Measurements from ENCODE around the gene YPEL1. TPM values are rescaled to one million over a fixed set of nuclear protein-coding genes. Genes with fewer than 3 reads are reported as not detected.
"Not testable (repeated sequence)": the region's sequence is repeated elsewhere in the genome, so short reads cannot be mapped to it uniquely, and the experiment has no call there.

The YPEL1 gene
- total RNA-seq, 1 experiment from 2014 or later, result 3.6 TPM

GRCh38 chr22:21694394-21694793, 41.2 kb downstream of the YPEL1 start:
- Histone ChIP-seq H3K9me3 (ENCODE audit: low read depth, low read length, poor library complexity, severe bottlenecking) (no peaks in the 10 kb centered on the region), H3K4me3 (ENCODE audit: low read depth, low read length, poor library complexity, severe bottlenecking) (no peak overlapping the region), H3K4me1 (ENCODE audit: insufficient read depth, low read length, poor library complexity, severe bottlenecking) (no peaks in the 10 kb centered on the region), H3K27ac (ENCODE audit: low read depth, low read length, poor library complexity, severe bottlenecking) (no peak overlapping the region), H3K27me3 (replicated peaks; ENCODE audit: insufficient read depth, low read depth, low read length, poor library complexity) (no peaks in the 10 kb centered on the region), H3K36me3 (ENCODE audit: insufficient read depth, low read length, poor library complexity, severe bottlenecking) (peaks cover 17% of the 10 kb centered on the region)
- no peak for DNase-seq (ENCODE audit: low spot score)
- no peak for TF ChIP-seq CTCF (conservative IDR thresholded peaks at IDR 0.05; ENCODE audit: low read depth, low read length)
- TF ChIP-seq EZH2 (IDR thresholded peaks at IDR 0.05; ENCODE audit: borderline replicate concordance, low read depth, low read length, poor library complexity, severe bottlenecking), result no peak
- no TSS peak for BruUV-seq (replicated peaks)
- intact Hi-C loops (cut with micrococcal nuclease; ENCODE audit: unreplicated experiment), result no loop called here
- POLR2A ChIA-PET (ENCODE audit: low non-redundant PET), result no interaction called here
- CTCF ChIA-PET, result no interaction called here

GRCh38 chr22:21693999-21694341, 41.6 kb downstream of the YPEL1 start:
- CTCF ChIA-PET, result no interaction called here
- DNase-seq (ENCODE audit: low spot score), result no peak
- Histone ChIP-seq H3K36me3 (ENCODE audit: insufficient read depth, low read length, poor library complexity, severe bottlenecking) (peaks cover 17% of the 10 kb centered on the region), H3K9me3 (ENCODE audit: low read depth, low read length, poor library complexity, severe bottlenecking) (no peaks in the 10 kb centered on the region), H3K4me3 (ENCODE audit: low read depth, low read length, poor library complexity, severe bottlenecking) (no peak overlapping the region), H3K27ac (ENCODE audit: low read depth, low read length, poor library complexity, severe bottlenecking) (no peak overlapping the region), H3K4me1 (ENCODE audit: insufficient read depth, low read length, poor library complexity, severe bottlenecking) (no peaks in the 10 kb centered on the region), H3K27me3 (replicated peaks; ENCODE audit: insufficient read depth, low read depth, low read length, poor library complexity) (no peaks in the 10 kb centered on the region)
- intact Hi-C loops (cut with micrococcal nuclease; ENCODE audit: unreplicated experiment), result no loop called here
- no TSS peak for BruUV-seq (replicated peaks)
- TF ChIP-seq EZH2 (IDR thresholded peaks at IDR 0.05; ENCODE audit: borderline replicate concordance, low read depth, low read length, poor library complexity, severe bottlenecking), result no peak
- TF ChIP-seq CTCF (conservative IDR thresholded peaks at IDR 0.05; ENCODE audit: low read depth, low read length), result no peak
- POLR2A ChIA-PET (ENCODE audit: low non-redundant PET), result no interaction called here

GRCh38 chr22:21693333-21693998, 42.1 kb downstream of the YPEL1 start:
- TF ChIP-seq EZH2 (IDR thresholded peaks at IDR 0.05; ENCODE audit: borderline replicate concordance, low read depth, low read length, poor library complexity, severe bottlenecking) (no peak), CTCF (conservative IDR thresholded peaks at IDR 0.05; ENCODE audit: low read depth, low read length) (no peak)
- intact Hi-C loops (cut with micrococcal nuclease; ENCODE audit: unreplicated experiment), result no loop called here
- Histone ChIP-seq H3K27ac (ENCODE audit: low read depth, low read length, poor library complexity, severe bottlenecking) (no peak overlapping the region), H3K4me3 (ENCODE audit: low read depth, low read length, poor library complexity, severe bottlenecking) (no peak overlapping the region), H3K27me3 (replicated peaks; ENCODE audit: insufficient read depth, low read depth, low read length, poor library complexity) (no peaks in the 10 kb centered on the region), H3K4me1 (ENCODE audit: insufficient read depth, low read length, poor library complexity, severe bottlenecking) (no peaks in the 10 kb centered on the region), H3K36me3 (ENCODE audit: insufficient read depth, low read length, poor library complexity, severe bottlenecking) (peaks cover 17% of the 10 kb centered on the region), H3K9me3 (ENCODE audit: low read depth, low read length, poor library complexity, severe bottlenecking) (no peaks in the 10 kb centered on the region)
- CTCF ChIA-PET, result no interaction called here
- no peak for DNase-seq (ENCODE audit: low spot score)
- BruUV-seq (replicated peaks), result no TSS peak
- POLR2A ChIA-PET (ENCODE audit: low non-redundant PET), result no interaction called here

GRCh38 chr22:21692856-21693255, 42.7 kb downstream of the YPEL1 start:
- DNase-seq (ENCODE audit: low spot score); H3K4me3 ChIP-seq (ENCODE audit: low read depth, low read length, poor library complexity, severe bottlenecking); POLR2A ChIA-PET (ENCODE audit: low non-redundant PET); H3K9me3 ChIP-seq (ENCODE audit: low read depth, low read length, poor library complexity, severe bottlenecking); H3K27ac ChIP-seq (ENCODE audit: low read depth, low read length, poor library complexity, severe bottlenecking); H3K27me3 ChIP-seq (replicated peaks; ENCODE audit: insufficient read depth, low read depth, low read length, poor library complexity); H3K4me1 ChIP-seq (ENCODE audit: insufficient read depth, low read length, poor library complexity, severe bottlenecking); CTCF ChIA-PET; intact Hi-C loops (cut with micrococcal nuclease; ENCODE audit: unreplicated experiment); BruUV-seq (replicated peaks): not testable (repeated sequence)
- H3K36me3 ChIP-seq (ENCODE audit: insufficient read depth, low read length, poor library complexity, severe bottlenecking), result peaks cover 17% of the 10 kb centered on the region

Data from A673 (cell line).